Spleen (tissue), 7 donors: ENCODE data around the gene SLC9B2.

ENCODE experiments used
- CTCF ChIP-seq, 11 experiments: fragments of 200-600 bp in 7 of 11; fragments of 450-650 bp in 4 of 11; sonication (generic) in 4 of 11; IDR thresholded peaks in 8 of 11; conservative IDR thresholded peaks in 3 of 11; 1 replicate in 7 of 11; 2 replicates in 4 of 11; pipeline versions ENCODE4 v1.4.0 to v1.8.0; 2016 to 2021; ENCODE audit warnings: antibody characterized with exemption in 11 of 11, inconsistent platforms in 4 of 11, mild to moderate bottlenecking in 1 of 11
- POLR2A ChIP-seq, 3 donors: fragments of 450-650 bp; IDR thresholded peaks; one replicate each; pipeline ENCODE4 v1.5.1; 2017; ENCODE audit warnings: antibody characterized with exemption in 3 of 3, mild to moderate bottlenecking in 1 of 3
- POLR2AphosphoS5 ChIP-seq, 3 donors: sonication (generic); formaldehyde crosslinking; IDR thresholded peaks; one replicate each; pipeline ENCODE4 v1.5.1; 2017; ENCODE audit warnings: antibody characterized with exemption in 3 of 3
- donor health status: DM: no; HTN: no; CAD: no; lungs with moderate emphysema.
- donor health status: DM: no; HTN: no; CAD: no.
- donor health status: DM: no; HTN: no; CAD: no.

GRCh38 chr4:103010804-103011203, 65.8 kb downstream of the SLC9B2 start:
- TF ChIP-seq CTCF (IDR thresholded peaks at IDR 0.05 in 8 of 11, conservative IDR thresholded peaks at IDR 0.05 in 3 of 11) (no peak), POLR2A (IDR thresholded peaks at IDR 0.05) (no peak), POLR2AphosphoS5 (IDR thresholded peaks at IDR 0.05) (no peak)
